CD14-positive monocyte (primary cell): ENCODE measurements around the gene ALDH5A1. TPM values are rescaled to one million over a fixed set of nuclear protein-coding genes. Genes with fewer than 3 reads are reported as not detected.
"Not testable (repeated sequence)": the region's sequence is repeated elsewhere in the genome, so short reads cannot be mapped to it uniquely, and the experiment has no call there.

ENCODE experiments used
- DNase-seq, 3 donors: peaks; one replicate each; pipeline ENCODE4 v3.0.0-alpha.2; 2011 to 2022
- H2AFZ ChIP-seq: 2 replicates; pipeline ENCODE4 v1.6.0; 2012; ENCODE audit warnings: mild to moderate bottlenecking, low read depth, low read length, inconsistent platforms; ENCODE audit not compliant: insufficient read depth, poor library complexity, severe bottlenecking
- H3K27ac ChIP-seq, 2 donors: 1 replicate in 1 of 2; 2 replicates in 1 of 2; pipeline ENCODE4 v1.5.1; 2012 to 2013; ENCODE audit warnings: low read length in 2 of 2, control low read depth in 1 of 2, inconsistent platforms in 1 of 2, low read depth in 1 of 2, mild to moderate bottlenecking in 1 of 2
- H3K27me3 ChIP-seq, 2 donors: one replicate each; pipeline versions ENCODE4 v1.6.0 to v1.6.1; 2011 to 2013; ENCODE audit warnings: low read length in 2 of 2; ENCODE audit not compliant: control insufficient read depth in 2 of 2, insufficient read depth in 2 of 2
- H3K36me3 ChIP-seq, 2 donors: replicated peaks in 1 of 2; 1 replicate in 1 of 2; 2 replicates in 1 of 2; pipeline versions ENCODE4 v1.5.1 to v1.6.1; 2012 to 2013; ENCODE audit warnings: low read length in 2 of 2, control low read depth in 1 of 2, inconsistent platforms in 1 of 2, mild to moderate bottlenecking in 1 of 2; ENCODE audit not compliant: insufficient read depth in 2 of 2, control insufficient read depth in 1 of 2
- H3K4me1 ChIP-seq, 2 donors: 1 replicate in 1 of 2; 2 replicates in 1 of 2; pipeline versions ENCODE4 v1.5.1 to v1.6.1; 2012 to 2013; ENCODE audit warnings: low read length in 2 of 2, control low read depth in 1 of 2, inconsistent platforms in 1 of 2, mild to moderate bottlenecking in 1 of 2, moderate library complexity in 1 of 2; ENCODE audit not compliant: insufficient read depth in 2 of 2, control insufficient read depth in 1 of 2
- H3K4me2 ChIP-seq: replicated peaks from 2 replicates; pipeline ENCODE3; 2012; ENCODE audit warnings: low read length, moderate library complexity, mild to moderate bottlenecking; ENCODE audit not compliant: poor library complexity, severe bottlenecking; ENCODE audit errors: extremely low read depth
- H3K4me3 ChIP-seq, 3 experiments: fragments of 200-600 bp in 1 of 3; sonication (generic) in 1 of 3; replicated peaks in 1 of 3; 1 replicate in 2 of 3; 2 replicates in 1 of 3; pipeline ENCODE4 v1.5.1; 2011 to 2013; ENCODE audit warnings: low read length in 3 of 3, mild to moderate bottlenecking in 3 of 3, control low read depth in 2 of 3, low read depth in 2 of 3, inconsistent platforms in 1 of 3, moderate library complexity in 1 of 3
- H3K79me2 ChIP-seq: 2 replicates; pipeline ENCODE4 v1.6.0; 2012; ENCODE audit warnings: mild to moderate bottlenecking, control low read depth, inconsistent platforms, low read length, moderate library complexity; ENCODE audit not compliant: insufficient read depth
- H3K9ac ChIP-seq: 2 replicates; pipeline ENCODE4 v1.6.0; 2017; ENCODE audit warnings: low read length, mild to moderate bottlenecking; ENCODE audit not compliant: insufficient read depth, poor library complexity, severe bottlenecking
- H3K9me3 ChIP-seq, 2 donors: replicated peaks in 1 of 2; 1 replicate in 1 of 2; 2 replicates in 1 of 2; pipeline versions ENCODE4 v1.5.1 to v1.6.1; 2012 to 2013; ENCODE audit warnings: low read length in 2 of 2, control low read depth in 1 of 2; ENCODE audit not compliant: control insufficient read depth in 1 of 2, insufficient read depth in 1 of 2
- H4K20me1 ChIP-seq: 2 replicates; pipeline ENCODE4 v1.6.0; 2012; ENCODE audit warnings: mild to moderate bottlenecking, low read length, control low read depth, moderate library complexity; ENCODE audit not compliant: insufficient read depth
- H3K27ac Mint-ChIP-seq, 7 donors: one replicate each; pipeline ENCODE4 v1.8.0; 2020; ENCODE audit warnings: mild to moderate bottlenecking in 7 of 7, mixed read lengths in 7 of 7, moderate library complexity in 6 of 7, inconsistent platforms in 2 of 7
- H3K27me3 Mint-ChIP-seq, 3 donors: one replicate each; pipeline ENCODE4 v1.8.0; 2021 to 2022; ENCODE audit warnings: low read depth in 3 of 3, mild to moderate bottlenecking in 3 of 3, mixed read lengths in 3 of 3, moderate library complexity in 3 of 3, inconsistent platforms in 1 of 3
- H3K36me3 Mint-ChIP-seq, 2 donors: one replicate each; pipeline ENCODE4 v1.8.0; 2020; ENCODE audit warnings: mixed read lengths in 2 of 2, inconsistent platforms in 1 of 2, mild to moderate bottlenecking in 1 of 2
- H3K4me1 Mint-ChIP-seq: one replicate; pipeline ENCODE4 v1.8.0; 2020; ENCODE audit warnings: mild to moderate bottlenecking, mixed read lengths
- H3K4me3 Mint-ChIP-seq, 2 donors: one replicate each; pipeline ENCODE4 v1.8.0; 2020; ENCODE audit warnings: mild to moderate bottlenecking in 2 of 2, mixed read lengths in 2 of 2, moderate library complexity in 1 of 2
- H3K9me3 Mint-ChIP-seq, 7 donors: one replicate each; pipeline ENCODE4 v1.8.0; 2020 to 2022; ENCODE audit warnings: mixed read lengths in 7 of 7, mild to moderate bottlenecking in 6 of 7, moderate library complexity in 6 of 7, inconsistent platforms in 2 of 7
- WGBS: methylation state at CpG from one replicate; pipeline ENCODE4 v1.1.5; 2013; ENCODE audit warnings: missing lambda C conversion rate; ENCODE audit not compliant: insufficient coverage; 5-methylcytosine and 5-hydroxymethylcytosine counted together
- intact Hi-C, 2 donors: fragments of 100-400 bp; cut with micrococcal nuclease; formaldehyde crosslinking; loops; one replicate each; pipeline versions ENCODE4 v1.15.0 to v1.15.1; 2023
- polyA plus RNA-seq, 3 donors: library from polyadenylated mRNA; depleted of rRNA in 1 of 3; unstranded in 2 of 3; stranded (reverse) in 1 of 3; fragments of 300-500 nt in 2 of 3; fragments of >200 nt in 1 of 3; fragmentation: Illumina TruSeq in 2 of 3; gene quantifications; 1 replicate in 2 of 3; 2 replicates in 1 of 3; pipeline ENCODE4 v1.2.3, GENCODE V29; 2012 to 2021
- TF ChIP-seq, protein P1 (sequence below): fragments of 200-600 bp; IDR thresholded peaks from one replicate; pipeline ENCODE4 v1.8.0; 2022; ENCODE audit warnings: antibody characterized with exemption, mild to moderate bottlenecking

The ALDH5A1 gene
- polyA plus RNA-seq, 3 donors, result 0.04 to 0.33 (median 0.17) TPM

DNA sequence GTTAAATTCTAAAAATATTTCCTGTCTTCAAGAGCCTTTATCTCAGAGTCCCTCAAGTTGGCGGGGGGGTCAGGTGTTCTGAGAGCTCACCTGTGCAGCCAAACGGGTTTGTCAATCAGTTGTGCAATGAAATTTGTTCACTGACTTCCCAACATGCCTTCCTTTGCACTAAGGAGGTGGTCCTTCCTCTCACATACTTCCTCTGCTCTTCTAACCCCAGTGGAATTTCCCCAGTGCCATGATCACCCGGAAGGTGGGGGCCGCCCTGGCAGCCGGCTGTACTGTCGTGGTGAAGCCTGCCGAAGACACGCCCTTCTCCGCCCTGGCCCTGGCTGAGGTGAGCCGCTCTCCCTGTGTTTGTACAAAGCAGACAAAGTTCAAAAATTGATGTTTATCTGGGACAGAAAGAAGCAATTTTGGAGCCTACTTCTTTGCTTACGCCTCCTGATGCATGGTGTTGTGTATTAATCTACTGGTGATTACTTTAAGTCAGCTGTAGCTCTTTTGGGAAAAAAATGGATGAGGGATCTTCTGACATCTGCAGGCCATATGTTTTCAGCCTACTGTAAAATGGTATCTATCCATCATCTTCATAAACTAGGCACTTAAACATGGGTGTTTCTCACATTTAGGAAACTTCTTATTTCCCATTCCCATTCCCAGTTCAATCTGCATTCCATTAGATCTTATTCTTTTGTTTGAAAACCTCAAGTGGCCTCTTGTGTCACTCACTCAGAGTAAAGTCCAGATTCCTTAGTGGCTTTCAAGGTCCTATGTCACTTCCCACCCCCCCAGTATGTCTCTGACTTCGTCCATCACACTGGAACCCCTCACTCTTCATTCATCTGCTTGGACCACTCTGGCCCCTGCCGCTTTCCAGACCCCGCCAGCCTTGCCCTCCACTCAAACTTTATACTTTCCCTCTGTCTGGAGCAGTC lies 10.1 kb downstream of the ALDH5A1 start:
- Histone ChIP-seq H3K4me2 (no peak overlapping the region), H3K27ac (no peak overlapping the region), H3K27me3 (no peaks in the 10 kb centered on the region), H3K36me3 (no peaks in the 10 kb centered on the region), H2AFZ (no peak overlapping the region), H3K4me3 (no peak overlapping the region), H3K9ac (no peak overlapping the region), H3K79me2 (no peaks in the 10 kb centered on the region), H3K9me3 (no peaks in the 10 kb centered on the region), H4K20me1 (no peaks in the 10 kb centered on the region), H3K4me1 (no peaks in the 10 kb centered on the region)
- intact Hi-C loops, result no loop called here
- H3K4me1 Mint-ChIP-seq, result no peaks in the 10 kb centered on the region
- TF ChIP-seq, protein P1, sequence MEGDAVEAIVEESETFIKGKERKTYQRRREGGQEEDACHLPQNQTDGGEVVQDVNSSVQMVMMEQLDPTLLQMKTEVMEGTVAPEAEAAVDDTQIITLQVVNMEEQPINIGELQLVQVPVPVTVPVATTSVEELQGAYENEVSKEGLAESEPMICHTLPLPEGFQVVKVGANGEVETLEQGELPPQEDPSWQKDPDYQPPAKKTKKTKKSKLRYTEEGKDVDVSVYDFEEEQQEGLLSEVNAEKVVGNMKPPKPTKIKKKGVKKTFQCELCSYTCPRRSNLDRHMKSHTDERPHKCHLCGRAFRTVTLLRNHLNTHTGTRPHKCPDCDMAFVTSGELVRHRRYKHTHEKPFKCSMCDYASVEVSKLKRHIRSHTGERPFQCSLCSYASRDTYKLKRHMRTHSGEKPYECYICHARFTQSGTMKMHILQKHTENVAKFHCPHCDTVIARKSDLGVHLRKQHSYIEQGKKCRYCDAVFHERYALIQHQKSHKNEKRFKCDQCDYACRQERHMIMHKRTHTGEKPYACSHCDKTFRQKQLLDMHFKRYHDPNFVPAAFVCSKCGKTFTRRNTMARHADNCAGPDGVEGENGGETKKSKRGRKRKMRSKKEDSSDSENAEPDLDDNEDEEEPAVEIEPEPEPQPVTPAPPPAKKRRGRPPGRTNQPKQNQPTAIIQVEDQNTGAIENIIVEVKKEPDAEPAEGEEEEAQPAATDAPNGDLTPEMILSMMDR, result no peak
- H3K27ac Mint-ChIP-seq, result no peak overlapping the region
- H3K4me3 Mint-ChIP-seq, result no peak overlapping the region
- peaks cover 0 to under 1% (median 0%) of the 10 kb centered on the region in 3 donors for H3K27me3 Mint-ChIP-seq
- peaks cover 0 to 8% (median 2%) of the 10 kb centered on the region in 7 donors for H3K9me3 Mint-ChIP-seq
- no peaks in the 10 kb centered on the region for H3K36me3 Mint-ChIP-seq
- no peak for DNase-seq
- WGBS, result 89% methylated on average over 9 of the region's 14 CpGs

DNA sequence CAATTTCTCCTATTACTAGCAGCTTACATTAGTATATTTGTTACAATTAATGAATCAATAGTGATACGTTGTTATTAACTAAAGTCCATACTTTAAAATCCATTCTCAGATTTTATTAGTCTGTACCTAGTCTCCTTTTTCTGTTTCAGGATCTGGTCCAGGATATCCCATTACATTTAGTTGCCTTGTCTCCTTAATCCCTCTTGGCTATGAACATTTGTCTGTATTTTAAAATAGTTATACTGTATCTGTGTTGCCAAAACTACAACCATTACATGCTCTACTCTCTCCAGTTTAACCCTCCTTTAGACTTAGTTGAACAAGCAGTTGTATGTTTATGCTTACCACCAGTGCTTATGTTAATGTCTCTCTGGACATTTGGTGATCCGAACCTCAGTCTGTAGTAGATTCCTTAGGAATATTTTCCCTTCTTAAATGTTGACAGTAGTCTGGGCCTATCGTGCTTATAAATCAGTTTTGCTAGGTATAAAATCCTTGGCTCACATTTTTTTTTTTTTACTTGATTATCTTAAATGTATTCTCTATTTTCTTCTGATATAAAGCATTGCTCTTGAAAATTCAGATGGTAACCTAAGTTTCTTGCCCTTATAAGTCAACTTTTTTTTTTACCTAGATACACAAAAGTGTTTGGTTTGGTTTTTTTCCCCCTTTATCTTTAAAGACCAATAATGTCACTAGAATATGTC lies 12.2 kb downstream of the ALDH5A1 start:
- H3K4me3 Mint-ChIP-seq, result no peak overlapping the region
- H2AFZ ChIP-seq, result no peak overlapping the region
- no peak for DNase-seq
- H3K9me3 ChIP-seq, result no peaks in the 10 kb centered on the region
- TF ChIP-seq, protein P1, result no peak
- no peak overlapping the region for H3K9ac ChIP-seq
- H3K9me3 Mint-ChIP-seq, result peaks cover 0 to 8% (median 2%) of the 10 kb centered on the region in 7 donors
- intact Hi-C loops, result no loop called here
- H3K27ac Mint-ChIP-seq, result no peak overlapping the region
- no CpG with 5 or more reads among the region's 3 CpGs for WGBS
- H3K4me3 ChIP-seq, result no peak overlapping the region
- no peaks in the 10 kb centered on the region for H3K4me1 ChIP-seq
- H3K36me3 Mint-ChIP-seq, result no peaks in the 10 kb centered on the region
- no peaks in the 10 kb centered on the region for H3K4me1 Mint-ChIP-seq
- H3K27me3 Mint-ChIP-seq, result peaks cover 0 to 3% (median 0%) of the 10 kb centered on the region in 3 donors
- H3K4me2 ChIP-seq, result no peak overlapping the region
- no peaks in the 10 kb centered on the region for H3K36me3 ChIP-seq
- H3K27me3 ChIP-seq, result no peaks in the 10 kb centered on the region
- no peaks in the 10 kb centered on the region for H4K20me1 ChIP-seq
- H3K79me2 ChIP-seq, result no peaks in the 10 kb centered on the region
- no peak overlapping the region for H3K27ac ChIP-seq

DNA sequence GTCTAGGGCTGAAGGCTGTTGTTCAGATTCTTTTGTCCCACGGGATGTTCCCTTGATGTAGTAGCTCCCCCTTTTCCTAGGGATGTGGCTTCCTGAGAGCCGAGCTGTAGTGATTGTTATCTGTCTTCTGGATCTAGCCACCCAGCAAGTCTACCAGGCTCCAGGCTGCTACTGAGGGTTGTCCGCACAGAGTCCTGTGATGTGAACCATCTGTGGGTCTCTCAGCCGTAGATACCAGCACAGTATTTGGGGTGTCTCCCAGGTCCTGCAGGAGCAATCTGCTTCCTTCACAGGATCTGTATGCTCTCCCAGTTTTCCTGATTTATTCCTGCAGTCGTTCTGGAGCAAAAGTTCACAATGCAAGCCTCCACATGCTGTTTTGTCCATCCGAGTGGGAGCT lies 17.2 kb downstream of the ALDH5A1 start:
- H2AFZ ChIP-seq, H4K20me1 ChIP-seq, H3K4me3 Mint-ChIP-seq, H3K4me1 Mint-ChIP-seq, H3K27me3 ChIP-seq, DNase-seq, H3K4me3 ChIP-seq, intact Hi-C loops, H3K9me3 Mint-ChIP-seq, H3K27ac Mint-ChIP-seq, H3K9ac ChIP-seq, H3K36me3 Mint-ChIP-seq, H3K27me3 Mint-ChIP-seq, H3K4me1 ChIP-seq, H3K9me3 ChIP-seq, H3K79me2 ChIP-seq, H3K4me2 ChIP-seq, H3K27ac ChIP-seq, H3K36me3 ChIP-seq: not testable (repeated sequence)
- 93% methylated on average over 3 of the region's 6 CpGs for WGBS
